D721Med (cell line): ENCODE measurements around the gene BCL7C.

Experiments
- DNase-seq: peaks from one replicate; pipeline ENCODE4 v3.0.0; 2011; ENCODE audit warnings: low spot score; ENCODE audit not compliant: insufficient read length
- FAIRE-seq: peaks from 2 replicates; lab custom pipeline; 2011; peaks lifted over from hg19 to GRCh38; lab: Jason Lieb, UNC
- CTCF ChIP-seq: IDR thresholded peaks from 2 replicates; pipeline ENCODE4 v1.5.1; 2012; ENCODE audit warnings: mild to moderate bottlenecking, control low read depth; ENCODE audit not compliant: insufficient read depth; ENCODE audit errors: missing control alignments

The BCL7C gene

GRCh38 chr16:30840611-30841010, 53.3 kb downstream of the BCL7C start:
- TF ChIP-seq CTCF: no peak
- DNase-seq (no peak), FAIRE-seq (no peak)

- FAIRE-seq (no peak), DNase-seq (no peak)
- no peak for TF ChIP-seq CTCF
Observed at GRCh38 chr16:30839523-30840227, 54.2 kb downstream of the BCL7C start.

GRCh38 chr16:30838876-30839471, 54.9 kb downstream of the BCL7C start:
- DNase-seq (no peak), FAIRE-seq (no peak)
- TF ChIP-seq CTCF: no peak

- no peak for TF ChIP-seq CTCF
- no peak for DNase-seq
Observed at GRCh38 chr16:30837904-30838303, 56.0 kb downstream of the BCL7C start.

More at GRCh38 chr16:30837904-30838303, 56.0 kb downstream of the BCL7C start:
- no peak for FAIRE-seq
